Hepatic stellate cell (primary cell): ENCODE measurements around the gene TRAF1.

Source experiments
- DNase-seq: peaks from one replicate; pipeline ENCODE4 v3.0.0; 2011; ENCODE audit warnings: low spot score

Gene TRAF1

DNA sequence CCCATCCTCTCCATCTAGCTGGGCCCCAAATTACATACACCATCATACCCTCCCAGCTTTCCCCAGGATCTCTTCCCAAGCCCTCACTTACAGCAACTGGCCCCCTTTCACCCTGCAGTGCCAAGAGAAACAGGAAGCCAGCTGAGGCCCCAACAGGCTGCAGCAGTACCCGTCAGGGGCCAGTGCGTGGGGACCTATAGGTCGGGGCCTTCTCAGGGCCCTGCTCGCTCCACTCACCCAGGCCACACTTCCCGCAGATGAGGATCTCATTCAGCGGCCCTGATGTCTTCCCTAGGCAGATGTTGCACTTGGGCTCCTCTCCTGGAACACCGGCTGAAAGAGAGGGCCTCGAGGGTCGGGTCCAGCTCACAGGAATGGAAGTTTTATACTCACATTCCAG is 56.4 kb downstream of the TRAF1 start:
- no peak for DNase-seq

DNA sequence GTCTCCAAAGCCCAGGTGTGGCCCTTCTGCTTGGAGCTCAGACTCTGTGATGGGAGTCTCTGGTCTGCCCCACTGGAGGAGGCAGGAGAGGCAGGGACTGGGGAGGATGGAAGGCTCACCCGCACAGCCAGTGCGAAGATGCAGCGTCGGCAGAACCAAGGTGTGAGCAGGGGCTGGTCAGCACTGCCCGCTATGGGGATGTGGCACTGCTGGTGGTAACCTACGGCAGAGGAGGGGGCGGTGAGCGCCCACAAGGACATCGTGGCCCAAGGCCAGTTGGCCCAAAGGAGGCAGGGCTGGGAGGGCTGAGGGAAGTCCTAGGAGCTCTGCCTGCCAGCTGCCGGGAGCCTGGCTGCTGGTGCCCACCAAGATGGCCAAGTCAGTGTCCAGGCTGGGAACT is 56.9 kb downstream of the TRAF1 start:
- DNase-seq: no peak

DNA sequence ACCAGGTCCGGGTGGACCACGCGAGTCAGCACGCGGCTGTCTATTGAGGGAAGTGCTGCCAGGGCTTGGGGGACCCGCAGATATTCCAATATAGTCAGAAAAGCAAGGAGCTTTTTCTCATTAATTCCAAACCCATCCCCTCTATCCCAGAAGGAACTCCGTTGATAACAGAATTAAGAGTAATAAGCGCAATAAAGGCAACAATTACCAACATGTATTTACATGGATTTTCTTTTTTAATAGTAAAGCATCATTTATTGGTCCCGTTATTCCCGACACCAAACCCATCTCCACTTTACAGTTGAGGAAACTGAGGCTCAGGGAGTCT is 57.3 kb downstream of the TRAF1 start:
- no peak for DNase-seq

DNA sequence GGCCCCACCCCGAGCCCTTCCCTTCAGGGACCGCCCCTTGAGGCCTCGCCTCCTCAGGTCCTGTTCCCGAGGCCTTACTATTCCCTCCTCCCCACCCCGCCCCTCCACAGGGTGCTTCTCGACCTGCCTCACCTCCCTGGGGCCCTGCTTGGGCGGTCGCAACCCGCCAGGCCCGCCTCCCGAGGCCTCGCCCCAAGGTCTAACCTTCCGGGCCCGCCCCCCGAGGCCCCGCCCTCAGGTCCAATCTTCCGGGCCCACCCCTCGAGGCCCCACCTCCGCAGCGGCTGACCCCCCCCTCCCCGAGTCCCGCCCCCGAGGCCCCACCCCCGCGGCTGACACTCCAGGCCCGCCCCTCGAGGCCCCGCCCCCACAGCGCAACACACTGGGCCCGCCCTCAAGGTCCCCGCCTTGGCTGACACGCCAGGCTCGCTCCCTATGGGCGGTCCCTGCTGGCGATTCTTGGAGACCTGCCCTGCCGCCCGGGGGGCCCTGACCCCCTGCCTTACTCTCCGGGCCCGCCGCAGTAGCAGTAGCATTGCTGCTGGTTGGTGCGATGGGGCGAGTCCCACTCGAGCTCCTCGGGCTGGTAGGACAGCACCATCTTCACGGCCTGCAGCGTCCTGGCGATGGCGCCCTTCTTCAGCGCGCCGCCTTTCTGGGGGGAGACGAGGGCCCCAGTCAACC is 57.8 kb downstream of the TRAF1 start:
- DNase-seq: peak; percentile 95

DNA sequence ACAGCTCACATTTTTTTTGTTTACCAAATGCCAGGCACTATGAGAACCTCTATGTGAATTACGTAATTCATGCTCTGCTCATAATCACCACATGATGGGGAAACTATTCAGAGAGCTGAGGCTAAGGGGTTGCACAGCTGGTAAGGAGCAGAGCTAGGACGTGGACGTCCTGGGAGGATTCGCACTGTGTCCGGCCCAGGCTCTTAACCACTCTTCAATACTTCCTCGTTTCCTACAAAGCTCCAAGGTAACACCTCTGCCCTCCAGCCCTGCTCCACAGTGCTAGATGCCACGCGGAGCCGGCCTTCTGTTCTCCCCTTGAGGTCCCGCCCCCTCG is 58.3 kb downstream of the TRAF1 start:
- DNase-seq: no peak

DNA sequence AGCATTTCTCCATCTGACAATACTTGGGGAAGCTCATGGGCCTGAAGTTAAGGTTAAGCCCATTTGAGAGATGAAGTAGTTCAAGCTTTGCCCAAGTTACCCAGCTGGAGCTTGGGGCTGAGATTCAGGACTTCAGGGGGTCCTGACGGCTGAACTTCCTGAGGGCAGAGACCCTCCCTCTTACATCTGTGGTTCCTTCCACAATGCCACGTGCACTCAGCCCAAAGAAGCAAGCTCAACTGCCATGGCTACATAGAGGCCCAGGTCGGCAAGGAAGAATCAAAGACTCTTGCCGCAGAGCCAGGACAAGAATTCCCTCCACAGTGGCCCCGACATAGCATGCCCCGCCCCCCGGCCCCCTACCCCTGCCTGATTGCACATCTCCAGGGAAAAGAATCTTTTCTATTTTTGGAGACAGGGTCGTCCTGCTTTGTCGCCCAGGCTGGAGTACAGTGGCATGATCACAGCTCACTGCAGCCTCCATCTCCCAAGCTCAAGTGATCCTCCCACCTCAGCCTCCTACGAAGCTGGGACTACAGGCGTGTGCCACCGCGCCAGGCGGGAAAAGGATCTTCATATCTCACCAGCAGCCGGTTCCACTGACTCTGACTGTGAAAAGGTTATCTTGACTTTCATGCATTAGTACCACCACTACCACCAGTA is 58.8 kb downstream of the TRAF1 start:
- no peak for DNase-seq

DNA sequence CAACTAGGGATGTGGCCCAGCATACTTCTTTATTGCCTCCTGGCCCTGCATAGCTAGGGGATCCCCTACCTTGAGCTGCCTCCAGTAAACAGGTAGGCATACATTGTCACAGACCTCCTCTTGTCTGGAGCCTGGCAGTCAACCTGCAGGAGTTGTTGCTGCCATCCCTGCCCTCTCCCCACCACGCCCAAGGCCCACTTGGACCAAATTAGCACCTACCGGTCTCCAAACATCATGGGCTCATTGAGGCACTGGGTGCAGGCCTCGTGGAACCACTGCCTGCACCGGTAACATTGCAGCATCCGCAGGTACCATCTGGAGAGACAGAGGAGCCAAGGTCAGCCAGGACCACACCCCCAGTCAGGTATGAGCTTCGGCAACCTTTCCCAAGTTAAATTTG is 59.9 kb downstream of the TRAF1 start:
- DNase-seq: no peak

DNA sequence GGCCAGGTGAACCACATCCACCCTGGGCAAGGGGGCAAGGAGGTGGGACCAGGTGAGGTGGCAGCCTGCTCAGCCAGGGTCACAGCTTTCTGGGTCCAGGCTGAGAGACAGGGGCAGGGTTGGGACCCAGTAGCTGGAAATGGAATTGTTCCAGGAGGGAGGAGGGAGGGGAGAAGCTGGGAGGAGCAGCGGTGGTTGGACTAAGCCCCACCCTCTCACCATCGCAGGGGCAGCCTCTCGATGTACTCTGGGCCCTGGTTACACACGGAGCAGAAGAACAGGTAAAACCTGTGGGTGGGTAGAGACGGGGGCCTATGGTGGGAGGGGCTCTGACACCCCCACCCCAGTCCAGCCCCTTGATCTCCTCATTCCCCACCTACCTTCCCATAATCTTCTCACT is 60.8 kb downstream of the TRAF1 start:
- no peak for DNase-seq

DNA sequence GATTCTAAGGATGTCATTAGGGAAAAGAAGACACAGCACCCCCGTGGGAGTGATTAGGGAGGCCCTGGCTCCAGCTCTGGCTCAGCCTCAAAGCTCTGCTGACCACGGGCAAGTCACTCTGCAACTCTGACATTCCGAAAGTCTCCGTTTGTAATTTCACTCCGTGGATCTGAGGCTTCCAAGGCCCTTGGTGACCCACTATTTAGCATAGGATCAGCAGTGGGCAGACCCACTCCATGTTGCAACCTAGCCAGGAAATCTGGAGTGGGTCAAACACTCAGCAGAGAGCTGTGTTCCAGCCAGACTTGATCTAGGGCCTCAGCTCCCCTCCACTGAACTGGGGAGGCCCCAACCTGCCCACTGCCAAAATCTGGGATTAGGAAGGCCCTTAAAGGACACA is 61.4 kb downstream of the TRAF1 start:
- no peak for DNase-seq

DNA sequence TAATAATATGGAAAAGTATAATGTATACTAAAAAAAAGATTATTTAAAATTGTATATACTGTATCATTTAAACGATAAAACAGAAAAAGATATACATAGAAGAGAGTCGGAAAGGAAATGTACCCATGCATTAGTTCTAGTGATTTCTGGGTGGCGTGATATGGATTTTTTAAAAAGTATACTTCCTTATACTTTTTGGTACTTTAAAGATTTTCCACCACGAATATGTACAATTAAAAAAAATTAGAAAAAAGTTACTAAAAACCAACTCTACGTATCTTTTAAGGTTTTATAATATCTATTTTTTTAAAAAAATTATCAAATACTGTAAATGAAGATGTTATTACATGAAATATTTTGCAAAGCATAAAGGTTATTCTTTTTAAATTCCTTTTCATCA is 61.9 kb downstream of the TRAF1 start:
- DNase-seq: no peak

DNA sequence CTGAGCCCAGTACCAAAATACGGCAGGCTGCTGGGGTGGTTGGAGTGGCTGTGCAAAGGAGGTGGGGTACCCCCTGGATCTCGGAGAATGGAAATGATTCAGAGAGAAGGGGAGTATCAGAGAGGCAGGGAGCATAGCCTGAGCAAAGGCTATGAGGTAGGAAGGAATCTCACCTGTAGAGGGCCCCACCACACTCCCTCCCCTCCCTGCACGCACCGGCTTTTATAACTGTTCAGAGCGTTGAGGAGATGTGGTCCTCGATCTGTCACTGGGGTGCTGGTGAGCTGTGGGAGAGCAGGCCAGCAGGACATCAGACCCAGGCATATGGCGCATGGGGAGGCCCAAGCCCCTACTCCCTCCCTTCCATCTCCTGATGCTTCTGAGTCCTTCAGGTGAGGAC is 62.8 kb downstream of the TRAF1 start:
- no peak for DNase-seq

DNA sequence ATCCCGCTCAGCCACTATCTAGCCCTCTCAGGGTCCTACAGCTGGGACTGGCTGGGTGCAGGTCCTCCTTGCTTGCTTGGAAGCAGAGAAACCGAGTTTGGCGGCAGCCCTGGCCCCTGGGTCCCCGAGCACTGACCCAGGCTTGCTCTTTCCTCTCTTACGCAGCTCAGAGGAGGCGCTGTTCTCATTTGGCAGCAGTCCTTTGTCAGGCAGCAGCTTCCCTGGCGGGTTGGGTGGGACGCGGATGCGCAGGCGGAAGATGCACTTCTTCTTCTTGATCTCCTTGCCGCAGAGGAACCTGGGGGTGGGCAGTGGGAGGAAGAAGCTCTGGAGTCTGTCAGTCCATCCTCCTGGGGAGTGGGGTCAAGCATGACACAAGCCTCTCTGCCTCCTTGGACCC is 64.1 kb downstream of the TRAF1 start:
- no peak for DNase-seq

DNA sequence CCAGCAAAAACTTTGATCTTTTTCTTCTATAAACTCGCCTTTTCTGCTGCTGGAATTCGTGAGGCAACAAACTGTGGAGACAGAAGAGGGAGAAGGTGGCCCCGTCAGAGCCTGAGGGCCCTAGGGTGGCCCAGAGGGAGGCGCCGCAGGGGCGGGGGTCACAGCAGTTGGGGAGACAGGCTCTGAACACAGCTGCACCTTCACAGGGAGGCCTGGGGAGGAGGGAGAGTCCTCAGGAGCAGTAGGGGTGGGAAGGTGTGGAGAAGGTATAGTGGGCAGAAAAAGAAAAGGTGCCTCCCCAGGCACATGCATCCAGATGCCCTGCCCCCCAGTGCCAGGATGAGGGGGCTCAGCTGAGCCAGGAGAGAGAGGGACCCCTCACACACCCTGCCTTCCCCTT is 64.7 kb downstream of the TRAF1 start:
- DNase-seq: no peak

DNA sequence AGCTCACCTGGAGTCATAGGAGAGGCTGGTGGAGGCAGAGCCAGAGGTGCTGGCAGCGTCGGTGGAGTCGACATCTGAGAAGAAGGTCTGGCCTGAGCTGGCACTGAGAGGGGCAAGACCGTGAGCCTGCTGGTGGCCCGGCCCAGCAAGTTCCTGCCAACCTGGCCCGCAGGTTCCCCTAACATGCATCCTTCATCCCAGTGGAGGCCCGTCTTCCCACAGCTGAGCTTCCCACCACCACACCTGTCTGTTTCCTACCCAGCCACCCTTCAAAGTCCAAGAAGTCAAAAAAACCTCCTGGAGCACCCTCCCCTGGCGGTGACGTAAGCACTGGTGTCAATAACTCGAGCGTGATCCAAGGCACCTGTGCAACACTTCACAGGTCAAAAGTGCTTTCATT is 66.5 kb downstream of the TRAF1 start:
- no peak for DNase-seq

DNA sequence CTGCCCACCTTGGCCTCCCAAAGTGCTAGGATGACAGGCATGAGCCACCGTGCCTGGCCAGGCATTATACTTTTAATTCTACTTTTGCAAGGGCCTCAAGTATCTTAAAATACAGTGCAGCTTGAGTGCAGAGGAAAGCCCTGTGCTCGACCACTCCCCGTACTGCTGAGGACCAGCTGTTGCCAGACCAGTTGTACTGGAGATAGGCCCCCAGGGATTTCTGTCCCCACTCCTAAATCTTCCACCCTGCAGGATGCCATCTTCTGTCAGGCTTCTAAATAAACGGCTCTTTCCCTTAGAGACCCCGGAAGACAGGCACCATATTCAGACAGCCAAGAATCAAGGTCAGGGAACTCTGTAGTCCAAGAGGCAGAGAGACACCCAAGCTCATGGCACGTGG is 67.2 kb downstream of the TRAF1 start:
- no peak for DNase-seq

DNA sequence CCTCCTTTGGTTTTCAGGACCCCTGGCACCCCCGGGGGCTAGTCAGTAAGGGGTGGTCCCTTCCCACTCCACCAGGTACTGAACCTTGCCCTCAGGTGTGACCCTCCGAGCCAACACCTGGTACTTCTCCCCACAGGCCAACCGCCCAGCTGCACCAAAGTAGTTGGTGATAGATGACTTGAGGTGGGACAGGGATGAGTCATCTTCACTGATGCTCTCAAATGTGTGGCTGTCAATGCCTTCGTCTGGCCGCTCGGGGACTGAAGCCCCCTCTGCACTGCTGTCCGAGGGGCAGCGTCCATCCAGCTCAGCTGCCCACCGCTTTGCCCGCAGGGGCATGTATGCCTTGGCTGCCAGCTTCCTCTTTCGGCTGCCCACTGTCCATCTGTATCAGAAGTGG is 68.7 kb downstream of the TRAF1 start:
- DNase-seq: no peak

DNA sequence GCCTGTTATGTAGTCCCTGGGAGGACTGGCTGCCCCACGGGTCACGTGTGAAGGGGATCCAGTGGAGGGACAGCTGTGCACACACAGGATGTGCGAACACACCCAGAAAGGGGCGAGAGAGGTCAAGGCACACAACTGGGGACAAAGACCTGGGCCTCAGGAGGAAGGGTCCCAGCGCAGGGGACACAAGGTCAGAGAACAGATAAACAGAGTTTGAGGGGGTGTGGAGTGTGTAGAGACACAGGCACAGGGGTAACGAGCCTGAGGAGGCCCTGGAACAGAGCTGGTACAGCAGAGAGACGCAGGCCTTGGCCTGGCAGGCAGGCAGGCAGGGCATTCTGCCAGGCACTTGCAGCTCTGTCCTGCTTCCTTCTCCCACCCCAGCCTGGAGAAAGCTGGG is 69.1 kb downstream of the TRAF1 start:
- DNase-seq: no peak

DNA sequence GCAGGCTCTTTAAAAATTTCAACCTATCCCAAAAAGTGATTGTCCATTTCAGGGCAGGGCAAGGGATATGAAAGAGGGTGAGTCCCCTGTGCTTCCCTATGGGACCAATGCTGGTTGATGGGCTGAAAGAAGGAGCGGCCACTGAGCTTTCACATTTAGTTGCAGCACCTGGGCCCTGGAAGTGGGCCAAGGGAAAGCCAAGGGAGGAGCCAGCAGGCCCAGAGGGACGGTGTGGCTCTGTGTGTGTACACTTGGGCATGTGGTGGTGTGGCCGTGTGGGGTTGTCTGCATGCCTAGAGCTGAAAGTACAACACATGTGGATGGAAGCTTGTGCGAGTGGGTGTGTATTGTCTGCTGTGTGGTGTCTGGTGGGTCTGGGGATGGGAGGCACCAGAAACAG is 69.9 kb downstream of the TRAF1 start:
- DNase-seq: no peak

DNA sequence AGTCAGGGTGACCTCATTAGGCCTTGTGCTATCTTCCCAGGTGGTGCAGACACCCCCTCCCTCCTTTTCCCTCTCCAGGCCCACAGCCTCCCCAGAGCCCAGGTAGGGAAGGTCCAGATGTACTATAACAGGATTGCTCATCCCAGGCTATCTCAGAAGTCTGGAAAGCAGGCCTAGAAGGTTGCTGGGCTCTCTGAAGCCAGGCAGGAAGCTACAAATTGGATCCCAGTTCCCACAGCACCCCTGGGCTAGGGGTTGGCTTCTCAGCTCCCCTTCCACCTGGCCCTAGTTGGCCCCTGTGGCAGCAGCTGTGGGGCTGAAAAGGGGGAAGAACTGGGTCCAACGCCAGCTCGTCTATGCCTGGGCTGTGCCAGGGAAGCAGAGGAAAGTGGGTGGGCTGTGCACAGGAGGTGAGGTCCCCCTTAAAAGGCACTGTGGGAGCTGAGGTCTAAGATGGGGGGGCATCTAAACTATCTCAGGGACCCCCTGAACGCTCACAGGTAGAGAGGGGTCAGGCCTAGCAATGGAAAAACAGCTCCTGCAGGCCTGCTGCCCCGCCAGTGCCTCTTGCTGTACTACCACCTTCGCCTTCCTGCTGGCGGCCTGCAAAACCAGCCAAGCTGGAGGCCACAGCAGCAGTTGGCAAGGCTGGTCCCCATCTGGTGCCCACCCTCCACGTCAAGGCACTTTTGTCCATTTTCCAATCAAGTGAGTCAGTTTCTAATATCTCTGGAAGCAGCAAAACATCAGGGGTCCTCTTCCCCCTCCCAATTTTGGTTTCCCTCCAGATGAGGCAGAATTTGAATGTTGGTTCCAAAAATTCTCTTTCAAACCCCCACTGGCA is 70.5 kb downstream of the TRAF1 start:
- DNase-seq: no peak

DNA sequence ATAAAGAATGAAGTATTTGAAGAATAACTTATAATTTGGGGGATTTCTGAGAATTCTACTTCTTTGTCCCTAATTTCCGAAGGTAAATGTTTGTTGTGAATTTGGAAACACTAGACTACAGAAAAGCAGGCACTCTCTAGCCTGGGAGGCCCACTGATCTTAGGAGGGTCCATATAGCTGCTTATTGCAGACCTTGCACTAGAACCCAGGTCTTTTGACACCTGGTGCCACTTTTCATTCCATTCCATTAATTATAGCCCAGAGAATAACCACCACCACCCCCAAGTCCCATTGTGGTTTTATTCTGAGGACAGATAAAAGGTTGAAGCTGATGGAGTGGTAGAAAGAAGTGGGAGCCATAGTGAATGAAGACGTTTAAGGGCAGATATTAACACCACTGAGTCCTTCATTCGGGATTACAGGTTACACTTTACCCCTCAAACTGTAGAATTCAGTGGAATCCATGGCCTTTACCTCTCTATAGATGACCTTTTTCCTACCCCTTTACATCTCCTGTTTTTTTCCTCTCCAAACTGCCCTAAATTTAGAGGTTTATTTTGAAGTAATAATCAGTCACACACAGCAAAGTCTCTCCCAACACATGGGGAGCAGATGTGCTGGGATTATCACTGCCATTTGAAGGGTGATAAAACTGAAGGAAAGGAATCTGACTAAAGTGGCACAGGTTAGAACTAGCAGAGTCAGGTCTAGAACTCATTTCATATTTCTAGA is 71.8 kb downstream of the TRAF1 start:
- no peak for DNase-seq

DNA sequence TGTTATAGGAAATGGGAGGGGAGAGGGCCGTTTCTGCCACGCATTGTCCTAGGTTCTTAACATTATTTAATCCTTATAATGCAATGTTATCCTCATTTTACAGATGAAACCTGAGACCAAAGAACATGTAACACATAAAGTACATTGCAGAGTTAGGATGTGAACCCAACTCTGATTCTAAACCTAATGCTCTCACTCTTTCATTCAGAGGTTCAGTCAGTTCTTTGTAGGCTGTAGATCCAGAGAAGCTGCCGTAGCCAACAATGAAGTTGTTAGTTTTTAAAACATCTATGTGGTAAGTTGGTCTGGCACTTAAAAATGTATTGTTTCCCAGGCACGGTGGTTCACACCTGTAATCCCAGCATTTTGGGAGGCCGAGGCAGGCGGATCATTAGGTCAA is 73.4 kb downstream of the TRAF1 start:
- DNase-seq: no peak
